Astrocyte (in vitro differentiated cells and primary cell): ENCODE measurements around the gene ITPRID2.

ENCODE experiments used
- EZH2 ChIP-seq: IDR thresholded peaks from 2 replicates; pipeline ENCODE4 v1.6.1; 2012; ENCODE audit warnings: mild to moderate bottlenecking, low read length, inconsistent platforms; ENCODE audit not compliant: insufficient read depth
- TF ChIP-seq, protein P1 (sequence below): IDR thresholded peaks from 2 replicates; pipeline ENCODE4 v1.5.1; 2011; ENCODE audit warnings: low read depth, mild to moderate bottlenecking, inconsistent platforms, low read length, moderate library complexity; ENCODE audit not compliant: insufficient read depth

DNA sequence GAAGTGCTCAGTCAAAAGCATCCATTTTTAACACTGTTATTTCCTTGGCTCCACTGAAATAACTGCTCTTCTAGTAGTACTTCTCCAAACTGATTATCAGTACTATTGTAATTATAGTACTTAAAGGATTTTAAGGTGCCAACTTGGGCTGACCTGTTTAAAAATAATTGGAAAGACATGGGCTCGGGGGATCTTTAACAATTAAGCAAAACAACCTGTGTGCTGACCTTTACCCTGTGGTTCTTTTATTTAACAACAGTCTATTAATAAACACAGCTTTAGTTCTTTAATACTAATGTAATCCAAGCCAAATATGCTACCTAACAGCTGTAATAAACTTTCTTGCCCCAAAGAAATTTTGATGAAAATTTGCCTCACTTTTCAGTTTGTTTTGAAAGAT is 6.9 kb upstream of the ITPRID2 start:
- TF ChIP-seq, protein P1, sequence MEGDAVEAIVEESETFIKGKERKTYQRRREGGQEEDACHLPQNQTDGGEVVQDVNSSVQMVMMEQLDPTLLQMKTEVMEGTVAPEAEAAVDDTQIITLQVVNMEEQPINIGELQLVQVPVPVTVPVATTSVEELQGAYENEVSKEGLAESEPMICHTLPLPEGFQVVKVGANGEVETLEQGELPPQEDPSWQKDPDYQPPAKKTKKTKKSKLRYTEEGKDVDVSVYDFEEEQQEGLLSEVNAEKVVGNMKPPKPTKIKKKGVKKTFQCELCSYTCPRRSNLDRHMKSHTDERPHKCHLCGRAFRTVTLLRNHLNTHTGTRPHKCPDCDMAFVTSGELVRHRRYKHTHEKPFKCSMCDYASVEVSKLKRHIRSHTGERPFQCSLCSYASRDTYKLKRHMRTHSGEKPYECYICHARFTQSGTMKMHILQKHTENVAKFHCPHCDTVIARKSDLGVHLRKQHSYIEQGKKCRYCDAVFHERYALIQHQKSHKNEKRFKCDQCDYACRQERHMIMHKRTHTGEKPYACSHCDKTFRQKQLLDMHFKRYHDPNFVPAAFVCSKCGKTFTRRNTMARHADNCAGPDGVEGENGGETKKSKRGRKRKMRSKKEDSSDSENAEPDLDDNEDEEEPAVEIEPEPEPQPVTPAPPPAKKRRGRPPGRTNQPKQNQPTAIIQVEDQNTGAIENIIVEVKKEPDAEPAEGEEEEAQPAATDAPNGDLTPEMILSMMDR: no peak
- TF ChIP-seq EZH2: no peak
